SIG-M5 treated with dmso at 0.1 percent for 504 hours (cell line): ENCODE data around the gene CDH4.

Experiments used
- DNase-seq: peaks from one replicate; lab custom pipeline; 2025; ENCODE audit not compliant: unreplicated experiment; lab: John Stamatoyannopoulos, UW

CDH4 gene

GRCh38 chr20:61880706-61881105, 628.6 kb downstream of the CDH4 start:
- no peak for DNase-seq

DNA sequence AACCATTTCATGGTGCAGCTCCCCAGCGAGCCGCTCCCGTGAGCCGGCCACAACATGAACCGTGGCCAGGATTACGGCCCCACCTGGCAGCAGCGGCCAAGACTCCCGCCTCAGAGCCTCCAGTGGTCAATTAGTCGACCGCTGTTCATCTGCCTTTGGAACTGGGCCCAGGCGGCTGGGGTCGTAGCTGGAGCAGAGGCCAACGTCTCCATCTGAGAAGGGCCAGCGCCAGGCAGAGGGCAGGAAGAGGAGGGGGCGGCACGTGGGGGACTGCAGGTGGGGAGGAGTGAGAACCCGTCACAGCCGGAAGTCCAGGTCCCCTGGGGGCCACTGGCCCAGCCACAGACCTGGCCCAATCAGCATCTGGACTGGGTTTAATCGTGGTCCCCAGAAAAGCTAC, 629.4 kb downstream of the CDH4 start:
- DNase-seq: no peak

- DNase-seq: no peak
Observed at GRCh38 chr20:61881861-61882260, 629.8 kb downstream of the CDH4 start.

GRCh38 chr20:61882716-61883615, 630.9 kb downstream of the CDH4 start:
- DNase-seq: no peak

- no peak for DNase-seq
Observed at GRCh38 chr20:61883857-61884393, 631.9 kb downstream of the CDH4 start.

GRCh38 chr20:61884571-61885389, 632.7 kb downstream of the CDH4 start:
- no peak for DNase-seq

DNA sequence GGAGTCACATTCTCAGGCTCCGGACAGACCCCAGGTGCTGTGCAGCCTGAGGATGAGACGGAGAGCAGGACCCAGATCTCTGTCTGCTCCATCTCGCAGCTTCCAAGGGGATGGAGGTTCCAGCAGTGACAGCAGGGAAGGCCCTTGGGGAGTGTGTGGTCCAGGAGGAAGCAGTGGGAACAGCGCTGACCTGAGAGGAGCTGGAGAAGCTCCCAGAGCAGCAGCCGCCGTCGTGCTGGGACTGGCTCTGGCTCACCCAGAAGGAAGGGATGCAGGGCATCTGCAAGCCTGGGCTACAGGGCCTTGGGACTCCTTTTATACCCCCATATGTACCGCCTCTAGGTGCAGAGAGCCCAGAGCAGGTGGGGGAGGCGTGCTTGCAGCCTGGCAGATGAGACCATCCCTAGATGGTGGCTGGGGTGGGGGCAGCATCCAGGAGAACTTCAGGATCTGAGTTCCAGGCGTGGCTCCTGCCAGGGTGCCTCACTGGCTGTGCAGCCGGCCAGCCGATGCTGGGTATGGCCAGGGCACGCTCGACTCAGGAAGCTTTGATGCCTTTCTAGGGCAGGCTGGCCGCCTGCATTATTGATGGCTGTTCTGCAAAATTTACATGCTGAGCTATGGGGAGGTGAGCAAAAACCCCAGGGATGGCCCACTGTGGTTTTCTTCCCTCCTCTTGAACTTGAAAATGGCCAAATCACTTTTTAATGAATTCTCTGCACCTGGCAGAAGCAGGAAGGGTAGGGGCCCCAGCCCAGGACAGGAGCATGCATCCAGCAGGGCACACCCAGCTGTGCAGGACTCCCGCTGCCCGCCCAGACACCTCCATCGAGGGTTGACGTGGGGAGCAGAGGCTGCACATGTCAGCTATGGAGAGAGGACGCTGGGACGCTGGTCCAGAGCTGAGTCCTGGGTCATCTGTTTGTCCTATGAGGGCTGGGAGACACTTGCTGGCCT, 634.0 kb downstream of the CDH4 start:
- no peak for DNase-seq

GRCh38 chr20:61886721-61887595, 634.9 kb downstream of the CDH4 start:
- DNase-seq: peak; percentile 14

DNA sequence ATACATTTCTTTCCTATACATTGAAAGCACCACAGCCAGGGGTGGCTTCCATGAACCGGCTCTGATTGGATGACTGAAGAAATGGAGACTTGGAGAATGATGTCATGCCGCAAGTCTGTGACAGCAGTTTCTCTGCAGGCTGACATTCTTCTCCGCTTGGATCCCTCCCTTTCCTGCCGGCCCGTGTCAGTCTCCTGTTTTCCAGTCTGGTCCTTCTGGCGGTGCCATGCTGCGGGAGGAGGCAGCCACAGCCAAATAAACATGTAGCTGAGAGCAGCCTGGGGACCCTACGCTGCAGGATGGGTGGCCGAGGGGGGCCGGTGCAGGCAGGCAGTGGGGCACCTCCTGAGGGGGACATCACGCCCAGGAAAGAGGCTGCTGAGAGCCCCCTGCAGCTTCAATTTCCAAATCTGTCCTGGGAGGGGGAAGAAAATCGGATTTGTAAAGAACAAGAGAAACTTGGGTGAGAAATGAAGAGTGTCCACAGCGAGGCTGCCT, 635.6 kb downstream of the CDH4 start:
- DNase-seq: no peak

GRCh38 chr20:61888101-61888865, 636.2 kb downstream of the CDH4 start:
- no peak for DNase-seq

- DNase-seq: no peak
Observed at GRCh38 chr20:61889659-61890058, 637.6 kb downstream of the CDH4 start.

DNA sequence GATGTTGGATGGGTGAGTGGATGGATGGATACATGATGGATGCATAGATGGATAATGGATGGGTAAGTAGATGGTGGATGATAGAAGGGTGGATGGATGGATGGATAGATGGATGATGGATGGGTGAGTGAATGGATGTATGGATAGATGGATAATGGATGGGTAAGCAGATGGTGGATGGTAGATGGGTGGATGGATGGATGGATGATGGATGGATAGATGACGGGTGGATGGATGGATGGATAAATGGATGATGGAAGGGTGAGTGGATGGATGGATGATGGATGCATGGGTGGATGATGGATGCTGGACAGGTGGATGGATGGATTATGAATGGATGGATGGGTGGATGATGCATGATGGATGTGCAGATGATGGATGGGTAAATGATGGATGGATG, 638.1 kb downstream of the CDH4 start:
- no peak for DNase-seq

- no peak for DNase-seq
Observed at GRCh38 chr20:61891476-61891875, 639.4 kb downstream of the CDH4 start.

DNA sequence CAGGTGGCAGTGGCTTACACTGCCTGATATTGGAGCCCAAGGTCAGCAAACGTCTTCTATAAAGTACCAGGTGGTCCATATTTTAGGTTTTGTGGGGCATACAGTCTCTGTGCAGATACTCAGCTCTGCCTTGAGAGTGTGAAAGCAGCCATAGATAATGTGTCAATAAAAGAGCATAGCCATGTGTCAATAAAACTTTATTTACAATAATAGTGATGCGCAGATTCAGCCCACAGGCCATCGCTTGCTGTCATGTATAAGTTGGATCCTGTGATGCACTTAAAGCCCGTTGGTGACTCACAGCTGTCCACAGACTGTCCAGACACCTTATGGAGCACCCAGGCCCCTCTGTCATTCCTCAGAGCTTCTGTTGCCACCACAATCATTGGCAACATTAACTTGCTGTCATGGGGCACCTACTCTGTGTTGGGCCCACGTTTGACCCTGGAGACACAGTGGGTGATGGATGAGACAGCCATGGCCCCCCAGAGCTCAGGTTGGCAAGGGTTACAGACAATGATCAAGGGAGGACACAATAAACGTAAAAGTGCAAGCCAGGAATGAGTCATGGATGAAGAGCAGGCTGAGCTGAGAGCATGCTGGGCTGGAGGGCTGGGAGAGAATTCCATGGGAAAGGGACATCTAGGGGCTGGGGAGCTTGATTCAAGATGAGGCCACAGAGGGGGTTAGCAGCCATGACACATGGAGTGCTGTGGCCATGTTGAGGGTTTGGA, 640.0 kb downstream of the CDH4 start:
- DNase-seq: no peak

GRCh38 chr20:61895016-61895415, 643.0 kb downstream of the CDH4 start:
- DNase-seq: no peak

DNA sequence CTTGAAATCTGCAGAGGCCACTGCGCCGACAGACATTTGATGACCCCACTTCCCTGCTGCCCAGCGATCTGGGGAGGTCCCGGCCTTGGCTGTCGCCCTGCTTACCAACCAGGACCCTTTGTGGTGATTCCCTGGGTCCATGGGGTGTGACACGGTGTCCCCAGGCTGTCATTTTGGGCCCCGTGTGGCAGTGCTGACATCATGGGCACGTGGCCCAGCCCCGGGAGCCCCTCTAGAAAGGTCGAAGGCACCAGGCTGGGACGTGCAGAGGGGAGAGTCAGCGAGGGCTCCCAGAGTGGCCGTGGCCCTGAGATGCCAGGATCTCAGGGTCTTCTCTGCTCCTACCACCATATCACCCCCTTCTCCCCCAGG, 643.6 kb downstream of the CDH4 start:
- no peak for DNase-seq

GRCh38 chr20:61896058-61896961, 644.2 kb downstream of the CDH4 start:
- peak; percentile 34 for DNase-seq
